ENCODE data around the gene HPS6.
"Not testable (repeated sequence)": the region's sequence is repeated elsewhere in the genome, so short reads cannot be mapped to it uniquely, and the experiment has no call there.

HPS6 gene

DNA sequence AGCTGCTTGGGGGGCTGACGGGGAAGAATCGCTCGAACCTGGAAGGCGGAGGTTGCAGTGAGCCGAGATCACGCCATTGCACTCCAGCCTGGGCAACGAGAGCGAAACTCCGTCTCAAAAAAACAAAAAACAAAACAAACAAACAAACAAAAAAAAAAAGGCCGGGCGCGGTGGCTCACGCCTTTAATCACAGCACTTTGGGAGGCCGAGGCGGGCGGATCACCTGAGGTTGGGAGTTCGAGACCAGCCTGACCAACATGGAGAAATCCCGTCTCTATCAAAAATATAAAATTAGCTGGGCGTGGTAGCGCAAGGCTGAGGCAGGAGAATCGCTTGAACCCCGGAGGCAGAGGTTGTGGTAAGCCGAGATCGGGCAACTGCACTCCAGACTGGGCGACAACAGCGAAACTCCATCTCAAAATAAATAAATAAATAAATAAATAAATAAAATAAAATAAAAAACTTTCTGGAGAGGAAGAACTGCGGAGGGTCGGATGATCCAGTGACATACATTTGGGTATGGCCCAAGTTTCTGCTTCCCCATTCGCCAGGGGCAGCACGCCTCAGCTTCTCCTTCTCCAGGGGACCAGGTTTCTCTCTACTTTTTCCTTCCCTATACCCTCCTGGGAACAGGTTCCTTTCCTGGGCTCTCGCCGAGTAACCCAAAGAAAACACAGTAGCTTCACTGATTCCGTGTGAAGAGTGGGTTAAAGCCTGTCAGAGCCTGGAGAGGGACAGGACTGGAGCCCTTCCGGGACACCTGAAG is 10.1 kb upstream of the HPS6 start:
- not testable (repeated sequence) for H3K27ac ChIP-seq (ENCODE audit: low read length); H3K4me1 ChIP-seq (ENCODE audit: control insufficient read depth, low read depth, low read length)

GRCh38 chr10:102055647-102056419 is 9.3 kb upstream of the HPS6 start, which contains the start of gene ARMH3:
ARMH3 (minus strand) TSS chr10:102056173; CDS start chr10:102040114, 16,059 bp downstream.
- H3K9me3 ChIP-seq (ENCODE audit: control insufficient read depth, low read depth, low read length), result no peaks in the 10 kb centered on the region
- H3K27ac ChIP-seq (ENCODE audit: low read length), result peak within 1 kb of the TSS; percentile 71
- peak within 1 kb of the TSS; percentile 98 for H3K4me3 ChIP-seq (ENCODE audit: low read length)
- H3K36me3 ChIP-seq (ENCODE audit: control insufficient read depth, low read depth, low read length), result no peaks in the 10 kb centered on the region
- H3K4me1 ChIP-seq (ENCODE audit: control insufficient read depth, low read depth, low read length), result no peaks in the 10 kb centered on the region
- H3K9ac ChIP-seq (ENCODE audit: low read length), result peak within 1 kb of the TSS; percentile 80
- no peaks in the 10 kb centered on the region for H3K27me3 ChIP-seq (ENCODE audit: control insufficient read depth, insufficient read depth, low read length)

More for the DNA sequence above, 10.1 kb upstream of the HPS6 start:
- not testable (repeated sequence) for H3K27me3 ChIP-seq (ENCODE audit: control insufficient read depth, insufficient read depth, low read length); H3K36me3 ChIP-seq (ENCODE audit: control insufficient read depth, low read depth, low read length); H3K9me3 ChIP-seq (ENCODE audit: control insufficient read depth, low read depth, low read length)
- Histone ChIP-seq H3K4me3 (ENCODE audit: low read length) (peak overlapping the region; percentile 98), H3K9ac (ENCODE audit: low read length) (peak overlapping the region; percentile 80)

GRCh38 chr10:102059987-102060386 is 5.2 kb upstream of the HPS6 start:
- H3K27me3 ChIP-seq (ENCODE audit: control insufficient read depth, insufficient read depth, low read length), result peaks cover 17% of the 10 kb centered on the region
- no peaks in the 10 kb centered on the region for H3K9me3 ChIP-seq (ENCODE audit: control insufficient read depth, low read depth, low read length)
- no peak overlapping the region for H3K9ac ChIP-seq (ENCODE audit: low read length)

DNA sequence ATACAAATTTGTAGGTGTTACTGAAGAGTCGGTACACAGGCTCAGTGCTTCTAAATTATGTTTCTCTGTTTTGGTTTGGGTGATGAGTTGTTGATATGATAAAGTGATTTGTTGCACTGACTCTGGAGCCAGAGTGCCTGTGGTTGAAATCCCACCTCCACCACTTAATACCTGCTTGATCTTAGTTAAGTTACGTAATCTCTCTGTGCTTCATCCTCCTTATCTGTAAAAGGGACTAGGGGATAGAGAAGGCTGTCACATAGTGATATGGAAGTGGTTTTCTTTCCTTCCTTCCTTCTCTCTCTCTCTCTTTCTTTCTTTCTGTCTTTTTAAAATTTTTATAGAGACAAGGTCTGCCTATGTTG is 664 bp upstream of the HPS6 start:
- H3K36me3 ChIP-seq (ENCODE audit: control insufficient read depth, low read depth, low read length), result no peaks in the 10 kb centered on the region
- H3K9ac ChIP-seq (ENCODE audit: low read length), result peak overlapping the region; percentile 62
- H3K4me1 ChIP-seq (ENCODE audit: control insufficient read depth, low read depth, low read length), result no peaks in the 10 kb centered on the region
- H3K4me3 ChIP-seq (ENCODE audit: low read length), result peak overlapping the region; percentile 78
- H3K27ac ChIP-seq (ENCODE audit: low read length), result no peak overlapping the region
- no peaks in the 10 kb centered on the region for H3K9me3 ChIP-seq (ENCODE audit: control insufficient read depth, low read depth, low read length)
- peaks cover 17% of the 10 kb centered on the region for H3K27me3 ChIP-seq (ENCODE audit: control insufficient read depth, insufficient read depth, low read length)

More at GRCh38 chr10:102059987-102060386, 5.2 kb upstream of the HPS6 start:
- no peaks in the 10 kb centered on the region for H3K36me3 ChIP-seq (ENCODE audit: control insufficient read depth, low read depth, low read length)
- H3K27ac ChIP-seq (ENCODE audit: low read length), result no peak overlapping the region
- no peaks in the 10 kb centered on the region for H3K4me1 ChIP-seq (ENCODE audit: control insufficient read depth, low read depth, low read length)
- no peak overlapping the region for H3K4me3 ChIP-seq (ENCODE audit: low read length)

- Histone ChIP-seq H3K4me1 (ENCODE audit: control insufficient read depth, low read depth, low read length) (no peaks in the 10 kb centered on the region), H3K9ac (ENCODE audit: low read length) (peak overlapping the region; percentile 62), H3K9me3 (ENCODE audit: control insufficient read depth, low read depth, low read length) (no peaks in the 10 kb centered on the region), H3K27ac (ENCODE audit: low read length) (no peak overlapping the region), H3K36me3 (ENCODE audit: control insufficient read depth, low read depth, low read length) (no peaks in the 10 kb centered on the region), H3K27me3 (ENCODE audit: control insufficient read depth, insufficient read depth, low read length) (peaks cover 17% of the 10 kb centered on the region), H3K4me3 (ENCODE audit: low read length) (peak overlapping the region; percentile 78)
These were observed 631 bp downstream of the HPS6 start for GRCh38 chr10:102065561-102066398.

- Histone ChIP-seq H3K27ac (ENCODE audit: low read length) (no peak overlapping the region), H3K9ac (ENCODE audit: low read length) (no peak overlapping the region)
These were observed 1.4 kb downstream of the HPS6 start for GRCh38 chr10:102066399-102067088.

GRCh38 chr10:102067091-102067916 is 2.2 kb downstream of the HPS6 start:
- no peak overlapping the region for H3K4me3 ChIP-seq (ENCODE audit: low read length)
- no peaks in the 10 kb centered on the region for H3K9me3 ChIP-seq (ENCODE audit: control insufficient read depth, low read depth, low read length)
- no peaks in the 10 kb centered on the region for H3K4me1 ChIP-seq (ENCODE audit: control insufficient read depth, low read depth, low read length)
- no peak overlapping the region for H3K27ac ChIP-seq (ENCODE audit: low read length)
- H3K9ac ChIP-seq (ENCODE audit: low read length), result no peak overlapping the region
- H3K36me3 ChIP-seq (ENCODE audit: control insufficient read depth, low read depth, low read length), result no peaks in the 10 kb centered on the region
- H3K27me3 ChIP-seq (ENCODE audit: control insufficient read depth, insufficient read depth, low read length), result peaks cover 17% of the 10 kb centered on the region

More at GRCh38 chr10:102066399-102067088, 1.4 kb downstream of the HPS6 start:
- Histone ChIP-seq H3K4me3 (ENCODE audit: low read length) (no peak overlapping the region), H3K4me1 (ENCODE audit: control insufficient read depth, low read depth, low read length) (no peaks in the 10 kb centered on the region), H3K36me3 (ENCODE audit: control insufficient read depth, low read depth, low read length) (no peaks in the 10 kb centered on the region), H3K27me3 (ENCODE audit: control insufficient read depth, insufficient read depth, low read length) (peaks cover 17% of the 10 kb centered on the region), H3K9me3 (ENCODE audit: control insufficient read depth, low read depth, low read length) (no peaks in the 10 kb centered on the region)

- no peak overlapping the region for H3K9ac ChIP-seq (ENCODE audit: low read length)
- no peak overlapping the region for H3K27ac ChIP-seq (ENCODE audit: low read length)
- no peaks in the 10 kb centered on the region for H3K36me3 ChIP-seq (ENCODE audit: control insufficient read depth, low read depth, low read length)
- H3K4me1 ChIP-seq (ENCODE audit: control insufficient read depth, low read depth, low read length), result no peaks in the 10 kb centered on the region
- no peaks in the 10 kb centered on the region for H3K9me3 ChIP-seq (ENCODE audit: control insufficient read depth, low read depth, low read length)
- no peak overlapping the region for H3K4me3 ChIP-seq (ENCODE audit: low read length)
- peaks cover 13% of the 10 kb centered on the region for H3K27me3 ChIP-seq (ENCODE audit: control insufficient read depth, insufficient read depth, low read length)
These were observed 3.1 kb downstream of the HPS6 start for GRCh38 chr10:102068216-102068615.

DNA sequence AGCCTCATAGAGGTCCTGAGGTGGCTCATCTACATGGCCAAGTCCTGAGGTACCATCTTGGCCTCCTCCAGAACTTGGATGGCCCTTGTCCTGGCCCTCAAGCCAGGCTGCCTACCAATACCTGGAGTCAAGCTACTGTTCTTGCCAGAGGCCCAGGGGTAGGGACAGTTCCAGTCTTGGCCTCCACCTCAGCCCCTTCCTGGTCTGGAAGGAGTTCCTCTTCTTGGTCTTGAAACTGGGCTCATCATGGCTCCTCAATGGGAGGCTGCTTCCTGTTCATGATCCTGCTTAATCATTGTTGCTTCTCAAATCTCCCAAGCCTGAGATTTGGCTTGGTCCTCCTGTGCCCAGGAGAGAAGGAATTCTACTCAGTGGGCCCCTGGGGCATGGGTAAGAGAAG is 3.9 kb downstream of the HPS6 start:
- H3K27me3 ChIP-seq (ENCODE audit: control insufficient read depth, insufficient read depth, low read length), result peaks cover 8% of the 10 kb centered on the region
- H3K9me3 ChIP-seq (ENCODE audit: control insufficient read depth, low read depth, low read length), result no peaks in the 10 kb centered on the region
- no peak overlapping the region for H3K4me3 ChIP-seq (ENCODE audit: low read length)
- H3K4me1 ChIP-seq (ENCODE audit: control insufficient read depth, low read depth, low read length), result no peaks in the 10 kb centered on the region
- H3K9ac ChIP-seq (ENCODE audit: low read length), result no peak overlapping the region
- no peaks in the 10 kb centered on the region for H3K36me3 ChIP-seq (ENCODE audit: control insufficient read depth, low read depth, low read length)
- H3K27ac ChIP-seq (ENCODE audit: low read length), result no peak overlapping the region

- Histone ChIP-seq H3K27me3 (ENCODE audit: control insufficient read depth, insufficient read depth, low read length) (no peaks in the 10 kb centered on the region), H3K9ac (ENCODE audit: low read length) (no peak overlapping the region), H3K27ac (ENCODE audit: low read length) (no peak overlapping the region), H3K9me3 (ENCODE audit: control insufficient read depth, low read depth, low read length) (no peaks in the 10 kb centered on the region), H3K4me3 (ENCODE audit: low read length) (no peak overlapping the region), H3K4me1 (ENCODE audit: control insufficient read depth, low read depth, low read length) (no peaks in the 10 kb centered on the region), H3K36me3 (ENCODE audit: control insufficient read depth, low read depth, low read length) (no peaks in the 10 kb centered on the region)
These were observed 7.8 kb downstream of the HPS6 start for GRCh38 chr10:102072673-102073527.

Measured in iPS-18a (cell line).